Body of pancreas (tissue), 4 donors: Measurements from ENCODE around the gene HELQ.

ENCODE experiments used
- POLR2A ChIP-seq, 3 donors: fragments of 450-650 bp; IDR thresholded peaks; one replicate each; pipeline ENCODE4 v1.6.1; 2016; ENCODE audit warnings: antibody characterized with exemption in 3 of 3, mild to moderate bottlenecking in 2 of 3
- TF ChIP-seq, protein P1 (sequence below), 7 experiments: fragments of 450-650 bp in 4 of 7; fragments of 200-600 bp in 3 of 7; sonication (generic) in 3 of 7; IDR thresholded peaks; one replicate each; pipeline ENCODE4 v1.5.1; 2016 to 2019; ENCODE audit warnings: antibody characterized with exemption in 7 of 7

GRCh38 chr4:83371235-83371634 is 84.4 kb downstream of the HELQ start:
- TF ChIP-seq, protein P1, sequence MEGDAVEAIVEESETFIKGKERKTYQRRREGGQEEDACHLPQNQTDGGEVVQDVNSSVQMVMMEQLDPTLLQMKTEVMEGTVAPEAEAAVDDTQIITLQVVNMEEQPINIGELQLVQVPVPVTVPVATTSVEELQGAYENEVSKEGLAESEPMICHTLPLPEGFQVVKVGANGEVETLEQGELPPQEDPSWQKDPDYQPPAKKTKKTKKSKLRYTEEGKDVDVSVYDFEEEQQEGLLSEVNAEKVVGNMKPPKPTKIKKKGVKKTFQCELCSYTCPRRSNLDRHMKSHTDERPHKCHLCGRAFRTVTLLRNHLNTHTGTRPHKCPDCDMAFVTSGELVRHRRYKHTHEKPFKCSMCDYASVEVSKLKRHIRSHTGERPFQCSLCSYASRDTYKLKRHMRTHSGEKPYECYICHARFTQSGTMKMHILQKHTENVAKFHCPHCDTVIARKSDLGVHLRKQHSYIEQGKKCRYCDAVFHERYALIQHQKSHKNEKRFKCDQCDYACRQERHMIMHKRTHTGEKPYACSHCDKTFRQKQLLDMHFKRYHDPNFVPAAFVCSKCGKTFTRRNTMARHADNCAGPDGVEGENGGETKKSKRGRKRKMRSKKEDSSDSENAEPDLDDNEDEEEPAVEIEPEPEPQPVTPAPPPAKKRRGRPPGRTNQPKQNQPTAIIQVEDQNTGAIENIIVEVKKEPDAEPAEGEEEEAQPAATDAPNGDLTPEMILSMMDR (IDR thresholded peaks at IDR 0.05) = no peak
- no peak for TF ChIP-seq POLR2A (IDR thresholded peaks at IDR 0.05)
